Inflammatory macrophage treated with lipopolysaccharide for 4 hours (primary cell): ENCODE measurements around the gene SRPK1.
"Not testable (repeated sequence)": the region's sequence is repeated elsewhere in the genome, so short reads cannot be mapped to it uniquely, and the experiment has no call there.

Experiments used
- DNase-seq: peaks from one replicate; pipeline ENCODE4 v3.0.0-alpha.2; 2020

Gene SRPK1

GRCh38 chr6:35920793-35921732, at the start of gene SRPK1:
SRPK1 (minus strand) TSS chr6:35921098; CDS start chr6:35921056, 42 bp downstream.
- peak; percentile 85 for DNase-seq

GRCh38 chr6:35970181-35970580, 49.3 kb upstream of the SRPK1 start:
- peak; percentile 75 for DNase-seq

GRCh38 chr6:35969646-35970045, 48.7 kb upstream of the SRPK1 start:
- DNase-seq = peak; percentile 35

GRCh38 chr6:35968821-35969220, 47.9 kb upstream of the SRPK1 start:
- DNase-seq = no peak

GRCh38 chr6:35967076-35967774, 46.3 kb upstream of the SRPK1 start:
- no peak for DNase-seq

GRCh38 chr6:35962779-35963560, 42.1 kb upstream of the SRPK1 start:
- DNase-seq = no peak

GRCh38 chr6:35960187-35960586, 39.3 kb upstream of the SRPK1 start:
- no peak for DNase-seq

- DNase-seq = no peak
These were observed 35.1 kb upstream of the SRPK1 start for GRCh38 chr6:35955970-35956369.

- DNase-seq = no peak
These were observed 34.6 kb upstream of the SRPK1 start for GRCh38 chr6:35955521-35955920.

- no peak for DNase-seq
These were observed 34.2 kb upstream of the SRPK1 start for GRCh38 chr6:35955071-35955470.

- no peak for DNase-seq
These were observed 33.4 kb upstream of the SRPK1 start for GRCh38 chr6:35954333-35954732.

- DNase-seq = peak; percentile 47
These were observed 27.8 kb upstream of the SRPK1 start for GRCh38 chr6:35948725-35949124.

- no peak for DNase-seq
These were observed 24.7 kb upstream of the SRPK1 start for GRCh38 chr6:35945650-35946025.

GRCh38 chr6:35943390-35943789, 22.5 kb upstream of the SRPK1 start:
- DNase-seq = no peak

- no peak for DNase-seq
These were observed 21.5 kb upstream of the SRPK1 start for GRCh38 chr6:35942355-35942754.

GRCh38 chr6:35941170-35941569, 20.3 kb upstream of the SRPK1 start:
- DNase-seq = not testable (repeated sequence)

GRCh38 chr6:35940014-35940413, 19.1 kb upstream of the SRPK1 start:
- not testable (repeated sequence) for DNase-seq

GRCh38 chr6:35939259-35939658, 18.4 kb upstream of the SRPK1 start:
- DNase-seq = not testable (repeated sequence)

- no peak for DNase-seq
These were observed 15.9 kb upstream of the SRPK1 start for GRCh38 chr6:35936681-35937359.

- DNase-seq = no peak
These were observed 14.6 kb upstream of the SRPK1 start for GRCh38 chr6:35935469-35935868.

- DNase-seq = no peak
These were observed 12.9 kb upstream of the SRPK1 start for GRCh38 chr6:35933844-35934243.

- not testable (repeated sequence) for DNase-seq
These were observed 11.0 kb upstream of the SRPK1 start for GRCh38 chr6:35931873-35932272.

GRCh38 chr6:35931120-35931561, 10.2 kb upstream of the SRPK1 start:
- no peak for DNase-seq
